H1 (cell line): ENCODE results near the gene RXRA.

Experiments
- CHD1 ChIP-seq: IDR thresholded peaks from 2 replicates; pipeline ENCODE4 v1.6.1; 2012; ENCODE audit warnings: low read depth, low read length, improper control_type of control experiment
- CTCF ChIP-seq, 3 experiments: IDR thresholded peaks; 1 replicate in 2 of 3; 2 replicates in 1 of 3; pipeline versions ENCODE4 v1.5.1 to v1.6.1; 2011; ENCODE audit warnings: low read length in 3 of 3, mild to moderate bottlenecking in 3 of 3, inconsistent platforms in 2 of 3, low read depth in 1 of 3, moderate library complexity in 1 of 3; ENCODE audit not compliant: insufficient read depth in 1 of 3; ENCODE audit errors: control extremely low read depth in 1 of 3
- NRF1 ChIP-seq: IDR thresholded peaks from 2 replicates; pipeline ENCODE4 v1.6.1; 2011; ENCODE audit warnings: mild to moderate bottlenecking, low read depth, low read length, improper control_type of control experiment
- ZNF274 ChIP-seq: IDR thresholded peaks from 2 replicates; pipeline ENCODE4 v1.7.0; 2012; ENCODE audit warnings: low read length, borderline replicate concordance; ENCODE audit errors: extremely low read depth

- TF ChIP-seq ZNF274 (no peak), CTCF (IDR thresholded peaks at IDR 0.05; ENCODE audit: control extremely low read depth in 1 of 3, insufficient read depth in 1 of 3, low read depth in 1 of 3, low read length in 3 of 3) (no peak), NRF1 (no peak), CHD1 (no peak)
Observed at GRCh38 chr9:134288746-134289145, 37.5 kb upstream of the RXRA start.
